ENCODE results near the gene SRGAP2C. TPM values are rescaled to one million over a fixed set of nuclear protein-coding genes. Genes with fewer than 3 reads are reported as not detected.
"Not testable (repeated sequence)": the region's sequence is repeated elsewhere in the genome, so short reads cannot be mapped to it uniquely, and the experiment has no call there.

SRGAP2C gene
- total RNA-seq, 3 donors from 2014 or later = 9.8 to 10.4 (median 10.3) TPM

GRCh38 chr1:121167225-121167738 lies 17.5 kb upstream of the SRGAP2C start:
- not testable (repeated sequence) for H3K4me1 Mint-ChIP-seq (ENCODE audit: low read depth); H3K4me3 Mint-ChIP-seq; ATAC-seq; H3K9me3 Mint-ChIP-seq; DNase-seq; H3K36me3 Mint-ChIP-seq (ENCODE audit: insufficient read depth); H3K27me3 Mint-ChIP-seq (ENCODE audit: low read depth)

- H3K4me1 Mint-ChIP-seq (ENCODE audit: low read depth); ATAC-seq; H3K36me3 Mint-ChIP-seq (ENCODE audit: insufficient read depth); H3K27me3 Mint-ChIP-seq (ENCODE audit: low read depth); DNase-seq; H3K4me3 Mint-ChIP-seq; H3K9me3 Mint-ChIP-seq: not testable (repeated sequence)
Measured at GRCh38 chr1:121168152-121168668, 16.6 kb upstream of the SRGAP2C start.

- not testable (repeated sequence) for H3K27me3 Mint-ChIP-seq (ENCODE audit: low read depth); H3K4me3 Mint-ChIP-seq; H3K9me3 Mint-ChIP-seq; H3K4me1 Mint-ChIP-seq (ENCODE audit: low read depth); DNase-seq; ATAC-seq; H3K36me3 Mint-ChIP-seq (ENCODE audit: insufficient read depth)
Measured at GRCh38 chr1:121176649-121177048, 8.1 kb upstream of the SRGAP2C start.

- DNase-seq; H3K27me3 Mint-ChIP-seq (ENCODE audit: low read depth); H3K4me3 Mint-ChIP-seq; H3K4me1 Mint-ChIP-seq (ENCODE audit: low read depth); H3K9me3 Mint-ChIP-seq; H3K36me3 Mint-ChIP-seq (ENCODE audit: insufficient read depth); ATAC-seq: not testable (repeated sequence)
Measured at GRCh38 chr1:121178197-121178596, 6.6 kb upstream of the SRGAP2C start.

GRCh38 chr1:121183867-121184266 lies 908 bp upstream of the SRGAP2C start:
- H3K4me3 Mint-ChIP-seq; H3K9me3 Mint-ChIP-seq; H3K4me1 Mint-ChIP-seq (ENCODE audit: low read depth); H3K36me3 Mint-ChIP-seq (ENCODE audit: insufficient read depth); DNase-seq; ATAC-seq; H3K27me3 Mint-ChIP-seq (ENCODE audit: low read depth): not testable (repeated sequence)

- ATAC-seq = peak; percentile 2 to 3
- not testable (repeated sequence) for H3K9me3 Mint-ChIP-seq; H3K4me1 Mint-ChIP-seq (ENCODE audit: low read depth); DNase-seq; H3K27me3 Mint-ChIP-seq (ENCODE audit: low read depth); H3K36me3 Mint-ChIP-seq (ENCODE audit: insufficient read depth)
- peak overlapping the region; percentile 84 for H3K4me3 Mint-ChIP-seq
Measured at GRCh38 chr1:121185140-121185708, 449 bp downstream of the SRGAP2C start.

GRCh38 chr1:121186191-121186590 lies 1.4 kb downstream of the SRGAP2C start:
- H3K4me3 Mint-ChIP-seq; H3K9me3 Mint-ChIP-seq; DNase-seq; H3K27me3 Mint-ChIP-seq (ENCODE audit: low read depth); H3K4me1 Mint-ChIP-seq (ENCODE audit: low read depth); H3K36me3 Mint-ChIP-seq (ENCODE audit: insufficient read depth); ATAC-seq: not testable (repeated sequence)

GRCh38 chr1:121187914-121188313 lies 3.1 kb downstream of the SRGAP2C start:
- not testable (repeated sequence) for H3K4me3 Mint-ChIP-seq; H3K36me3 Mint-ChIP-seq (ENCODE audit: insufficient read depth); H3K9me3 Mint-ChIP-seq; ATAC-seq; H3K27me3 Mint-ChIP-seq (ENCODE audit: low read depth); H3K4me1 Mint-ChIP-seq (ENCODE audit: low read depth); DNase-seq

GRCh38 chr1:121192512-121192911 lies 7.7 kb downstream of the SRGAP2C start:
- ATAC-seq; H3K36me3 Mint-ChIP-seq (ENCODE audit: insufficient read depth); DNase-seq; H3K27me3 Mint-ChIP-seq (ENCODE audit: low read depth); H3K9me3 Mint-ChIP-seq; H3K4me1 Mint-ChIP-seq (ENCODE audit: low read depth); H3K4me3 Mint-ChIP-seq: not testable (repeated sequence)

- not testable (repeated sequence) for ATAC-seq; H3K4me1 Mint-ChIP-seq (ENCODE audit: low read depth); H3K27me3 Mint-ChIP-seq (ENCODE audit: low read depth)
Measured at GRCh38 chr1:121197095-121197882, 12.5 kb downstream of the SRGAP2C start.

GRCh38 chr1:121199763-121200162 lies 15.0 kb downstream of the SRGAP2C start:
- H3K4me3 Mint-ChIP-seq; ATAC-seq; H3K4me1 Mint-ChIP-seq (ENCODE audit: low read depth); H3K36me3 Mint-ChIP-seq (ENCODE audit: insufficient read depth); H3K27me3 Mint-ChIP-seq (ENCODE audit: low read depth); DNase-seq; H3K9me3 Mint-ChIP-seq: not testable (repeated sequence)

More at GRCh38 chr1:121197095-121197882, 12.5 kb downstream of the SRGAP2C start:
- not testable (repeated sequence) for DNase-seq; H3K9me3 Mint-ChIP-seq; H3K4me3 Mint-ChIP-seq; H3K36me3 Mint-ChIP-seq (ENCODE audit: insufficient read depth)

- ATAC-seq; H3K4me1 Mint-ChIP-seq (ENCODE audit: low read depth); H3K36me3 Mint-ChIP-seq (ENCODE audit: insufficient read depth): not testable (repeated sequence)
Measured at GRCh38 chr1:121200232-121200631, 15.5 kb downstream of the SRGAP2C start.

GRCh38 chr1:121200985-121201981 lies 16.5 kb downstream of the SRGAP2C start:
- H3K9me3 Mint-ChIP-seq; DNase-seq; ATAC-seq; H3K4me1 Mint-ChIP-seq (ENCODE audit: low read depth); H3K36me3 Mint-ChIP-seq (ENCODE audit: insufficient read depth); H3K4me3 Mint-ChIP-seq; H3K27me3 Mint-ChIP-seq (ENCODE audit: low read depth): not testable (repeated sequence)

More at GRCh38 chr1:121200232-121200631, 15.5 kb downstream of the SRGAP2C start:
- DNase-seq; H3K9me3 Mint-ChIP-seq; H3K27me3 Mint-ChIP-seq (ENCODE audit: low read depth); H3K4me3 Mint-ChIP-seq: not testable (repeated sequence)

- H3K36me3 Mint-ChIP-seq (ENCODE audit: insufficient read depth); H3K9me3 Mint-ChIP-seq; H3K4me3 Mint-ChIP-seq; H3K27me3 Mint-ChIP-seq (ENCODE audit: low read depth); ATAC-seq; DNase-seq; H3K4me1 Mint-ChIP-seq (ENCODE audit: low read depth): not testable (repeated sequence)
Measured at GRCh38 chr1:121202986-121203385, 18.2 kb downstream of the SRGAP2C start.

All from activated T-cell treated with anti-CD3 and anti-CD28 coated beads, Interleukin-2, amount 50 U/mL, for 4 hours (primary cell).